Measurements from ENCODE around the gene ZNF135. TPM values are rescaled to one million over a fixed set of nuclear protein-coding genes. Genes with fewer than 3 reads are reported as not detected.
A peak's percentile ranks its signal among the peaks of the same experiment; 100 is the strongest.

ZNF135 gene
- total RNA-seq, 2 donors from 2014 or later = 1.7 to 1.9 TPM

DNA sequence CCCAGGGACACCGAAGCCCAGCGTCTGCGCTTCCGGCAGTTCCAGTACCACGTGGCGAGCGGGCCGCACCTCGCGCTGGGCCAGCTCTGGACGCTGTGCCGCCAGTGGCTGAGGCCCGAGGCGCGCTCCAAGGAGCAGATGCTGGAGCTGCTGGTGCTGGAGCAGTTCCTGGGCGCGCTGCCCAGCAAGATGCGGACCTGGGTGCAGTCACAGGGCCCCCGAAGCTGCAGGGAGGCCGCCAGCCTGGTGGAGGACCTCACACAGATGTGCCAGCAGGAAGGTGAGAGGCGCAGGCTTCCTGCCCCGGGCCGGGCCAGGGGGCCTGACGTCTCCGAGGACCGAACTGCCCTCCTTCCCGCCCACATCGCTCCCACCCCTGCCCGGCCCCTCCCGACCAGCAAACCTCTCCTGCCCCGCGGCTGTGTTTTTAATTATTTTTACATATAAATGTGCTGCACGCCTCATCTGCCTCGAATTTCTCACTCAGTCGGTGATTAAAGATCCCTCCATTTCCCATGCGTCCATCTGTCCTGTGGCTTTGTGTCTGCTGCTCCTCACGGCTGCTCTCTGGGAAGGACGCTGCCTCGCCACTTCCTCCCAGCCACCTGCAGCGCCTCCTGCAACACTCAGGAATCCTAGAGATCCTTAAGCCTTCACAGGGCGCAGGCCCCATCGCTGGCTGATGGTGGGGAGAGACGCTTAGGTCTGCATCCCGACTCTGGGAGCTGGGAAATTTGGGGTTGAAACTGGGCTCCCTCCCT lies 21.0 kb upstream of the ZNF135 start:
- Mint-ChIP-seq H3K4me3 (no peak overlapping the region), H3K4me1 (ENCODE audit: low read depth) (no peaks in the 10 kb centered on the region), H3K27me3 (ENCODE audit: low read depth) (peaks cover 9% of the 10 kb centered on the region), H3K36me3 (ENCODE audit: insufficient read depth in 2 of 2) (peaks cover 22 to 39% of the 10 kb centered on the region in 2 donors), H3K27ac (peak overlapping the region; percentile 69), H3K9me3 (peaks cover 16 to 25% of the 10 kb centered on the region in 2 donors)
- DNase-seq (no peak), ATAC-seq (replicated peaks in 1 of 2) (no peak)

DNA sequence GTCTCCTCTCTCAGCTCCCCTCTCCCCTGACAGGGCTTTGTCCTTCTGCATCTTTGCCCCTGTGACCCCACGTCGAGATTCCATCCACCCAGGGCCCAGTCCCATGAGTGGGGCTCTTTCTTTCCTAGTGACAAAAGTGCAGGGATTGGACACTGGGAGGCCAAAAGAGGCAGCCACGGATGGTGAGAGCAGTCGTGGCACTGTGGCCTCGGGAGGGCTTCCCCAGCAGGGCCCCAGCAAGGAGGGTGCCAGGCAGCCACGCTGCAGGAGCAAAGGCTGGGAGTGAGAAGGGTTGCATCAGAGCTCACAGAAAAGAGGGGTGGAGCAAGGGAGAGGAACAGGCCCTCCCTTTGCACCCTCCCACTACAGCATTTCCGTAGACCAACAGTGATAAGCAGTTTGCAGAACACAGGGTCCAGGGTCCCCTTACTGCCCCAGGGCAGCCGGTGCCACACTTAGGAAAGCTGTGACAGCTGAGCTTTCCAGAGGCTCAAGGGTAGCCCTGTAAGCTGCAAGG lies 20.3 kb upstream of the ZNF135 start:
- Mint-ChIP-seq H3K4me3 (no peak overlapping the region), H3K4me1 (ENCODE audit: low read depth) (no peaks in the 10 kb centered on the region), H3K9me3 (peaks cover 18 to 28% of the 10 kb centered on the region in 2 donors), H3K27ac (no peak overlapping the region), H3K36me3 (ENCODE audit: insufficient read depth in 2 of 2) (peaks cover 22 to 37% of the 10 kb centered on the region in 2 donors), H3K27me3 (ENCODE audit: low read depth) (peaks cover 9% of the 10 kb centered on the region)
- no peak for ATAC-seq (replicated peaks in 1 of 2)
- DNase-seq = no peak

DNA sequence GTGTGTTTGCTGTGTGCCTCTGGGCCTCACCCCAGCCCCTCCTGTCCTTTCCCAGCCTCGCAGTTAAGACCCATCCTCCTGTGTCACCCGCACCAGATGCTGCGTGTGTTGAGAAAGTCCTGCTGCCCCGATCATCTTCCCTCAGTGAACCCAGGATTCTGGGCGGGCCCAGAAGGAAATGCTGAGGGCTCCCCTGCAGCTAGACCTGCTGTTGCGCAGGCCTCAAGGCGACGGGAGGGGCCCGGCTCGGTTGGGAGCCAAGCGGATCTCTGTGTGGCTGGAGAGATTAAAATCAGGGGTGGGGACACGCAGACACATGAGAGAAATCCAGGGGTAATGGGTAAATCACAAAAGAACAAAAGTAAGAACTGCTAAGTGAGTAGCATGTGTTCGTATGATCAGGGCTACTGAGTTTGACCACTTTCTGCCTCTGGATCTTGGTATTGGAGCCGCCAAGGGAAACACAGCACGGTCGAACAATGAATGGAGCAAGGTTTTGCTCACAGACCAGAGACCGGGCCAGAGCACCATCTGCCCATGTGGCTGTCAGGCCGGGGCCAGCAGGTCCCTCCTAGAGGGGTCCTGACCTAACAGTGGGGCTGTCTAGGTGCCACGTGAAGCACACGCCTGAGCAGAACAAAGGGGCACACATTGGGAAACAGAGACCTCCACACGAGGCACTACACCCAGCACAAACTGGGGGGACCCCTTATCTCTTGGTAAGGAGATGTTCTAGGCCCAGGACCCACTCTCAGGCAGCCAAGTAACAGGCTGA lies 18.1 kb upstream of the ZNF135 start:
- Mint-ChIP-seq H3K27ac (no peak overlapping the region), H3K27me3 (ENCODE audit: low read depth) (no peaks in the 10 kb centered on the region), H3K36me3 (ENCODE audit: insufficient read depth in 2 of 2) (peaks cover 18 to 37% of the 10 kb centered on the region in 2 donors), H3K4me3 (no peak overlapping the region), H3K9me3 (peaks cover 11 to 24% of the 10 kb centered on the region in 2 donors), H3K4me1 (ENCODE audit: low read depth) (no peaks in the 10 kb centered on the region)
- DNase-seq (no peak), ATAC-seq (replicated peaks in 1 of 2) (no peak)

DNA sequence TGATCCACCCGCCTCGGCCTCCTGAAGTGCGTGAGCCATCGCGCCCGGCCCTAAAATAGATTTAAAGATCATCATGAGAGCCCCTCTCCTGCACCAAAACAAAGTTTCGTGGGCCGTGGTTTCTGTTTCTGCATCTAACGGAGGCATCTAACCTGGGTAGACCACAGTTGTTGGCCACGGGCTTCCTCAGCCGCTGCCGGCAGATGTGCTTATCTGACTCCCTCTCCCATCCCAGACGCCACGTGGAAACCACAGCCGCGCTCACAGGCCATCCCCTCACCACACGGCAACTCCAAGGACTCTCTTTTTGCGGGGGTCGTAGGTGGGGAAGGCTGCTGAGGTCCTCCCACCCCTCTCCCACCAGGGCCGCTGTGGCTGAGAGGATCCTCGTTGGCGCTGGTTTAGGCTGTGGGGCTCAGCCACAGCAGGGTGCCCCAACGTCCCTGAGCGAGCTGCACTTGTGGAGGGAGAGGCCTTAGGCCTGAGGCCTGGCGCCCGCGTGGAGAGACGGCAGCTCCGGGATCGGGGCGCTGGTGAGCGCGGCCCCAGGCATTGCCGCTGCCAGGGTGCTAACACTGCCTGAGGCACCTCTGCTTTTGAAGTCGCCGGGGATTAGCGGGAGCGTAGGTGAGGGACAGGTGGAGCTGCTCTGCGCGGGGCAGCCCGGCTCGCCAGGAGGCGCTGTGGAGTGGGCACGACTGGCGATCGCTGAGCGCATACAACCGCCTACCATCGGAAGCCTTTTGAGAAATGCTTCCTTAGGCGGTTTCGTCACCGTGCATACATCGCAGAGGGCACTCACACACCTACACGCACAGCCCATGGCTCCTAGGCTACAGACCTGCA lies 16.4 kb upstream of the ZNF135 start:
- peaks cover 21 to 39% of the 10 kb centered on the region in 2 donors for H3K36me3 Mint-ChIP-seq (ENCODE audit: insufficient read depth in 2 of 2)
- H3K9me3 Mint-ChIP-seq = peaks cover 16 to 30% of the 10 kb centered on the region in 2 donors
- H3K27me3 Mint-ChIP-seq (ENCODE audit: low read depth) = no peaks in the 10 kb centered on the region
- no peak overlapping the region for H3K27ac Mint-ChIP-seq
- no peak overlapping the region for H3K4me3 Mint-ChIP-seq
- H3K4me1 Mint-ChIP-seq (ENCODE audit: low read depth) = no peaks in the 10 kb centered on the region
- no peak for DNase-seq
- no peak for ATAC-seq (replicated peaks in 1 of 2)

DNA sequence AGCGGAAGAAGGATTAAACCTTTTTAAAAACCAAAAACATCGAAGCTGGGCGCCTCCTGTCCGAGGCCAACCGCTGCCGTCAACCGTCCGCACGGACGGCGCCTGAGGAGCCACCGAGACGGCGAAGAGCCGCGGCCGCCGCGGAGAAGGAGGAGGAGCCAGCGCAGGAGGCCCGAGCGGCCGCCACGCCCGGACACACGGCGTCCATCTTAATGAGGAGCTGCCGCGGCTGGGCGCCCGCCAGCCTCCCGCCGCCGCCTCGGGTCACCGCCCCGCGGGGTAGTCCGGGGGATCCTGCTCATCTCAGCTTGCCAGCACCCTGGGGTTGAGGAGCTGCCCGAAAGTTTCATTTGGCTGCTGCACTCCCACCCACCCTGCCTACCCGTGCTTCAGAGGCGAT lies 14.7 kb upstream of the ZNF135 start:
- Mint-ChIP-seq H3K36me3 (ENCODE audit: insufficient read depth in 2 of 2) (peaks cover 21 to 42% of the 10 kb centered on the region in 2 donors), H3K27me3 (ENCODE audit: low read depth) (no peaks in the 10 kb centered on the region), H3K4me3 (no peak overlapping the region), H3K4me1 (ENCODE audit: low read depth) (no peaks in the 10 kb centered on the region), H3K9me3 (peaks cover 21 to 27% of the 10 kb centered on the region in 2 donors), H3K27ac (no peak overlapping the region)
- DNase-seq = no peak
- ATAC-seq (replicated peaks in 1 of 2) = no peak

DNA sequence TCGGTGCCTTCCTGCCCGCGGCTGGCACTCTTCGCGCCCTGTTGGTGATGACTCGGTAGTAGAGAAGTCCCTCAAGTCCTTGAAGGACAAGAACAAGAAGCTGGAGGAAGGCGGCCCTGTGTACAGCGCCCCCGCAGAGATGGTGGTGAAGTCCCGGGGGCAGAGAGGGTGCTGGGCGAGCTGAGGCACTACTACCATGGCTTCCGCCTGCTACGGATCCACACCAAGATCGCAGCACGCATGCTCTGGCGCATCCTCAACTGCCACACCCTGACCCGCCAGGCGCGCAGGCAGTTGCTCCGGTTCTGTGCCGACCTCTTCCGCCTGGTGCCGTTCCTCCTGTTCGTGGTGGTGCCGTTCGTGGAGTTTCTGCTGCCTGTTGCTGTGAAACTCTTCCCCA lies 14.2 kb upstream of the ZNF135 start:
- Mint-ChIP-seq H3K27ac (no peak overlapping the region), H3K4me3 (no peak overlapping the region), H3K4me1 (ENCODE audit: low read depth) (no peaks in the 10 kb centered on the region), H3K9me3 (peaks cover 24 to 30% of the 10 kb centered on the region in 2 donors), H3K27me3 (ENCODE audit: low read depth) (no peaks in the 10 kb centered on the region), H3K36me3 (ENCODE audit: insufficient read depth in 2 of 2) (peaks cover 21 to 46% of the 10 kb centered on the region in 2 donors)
- DNase-seq = no peak
- ATAC-seq (replicated peaks in 1 of 2) = no peak

DNA sequence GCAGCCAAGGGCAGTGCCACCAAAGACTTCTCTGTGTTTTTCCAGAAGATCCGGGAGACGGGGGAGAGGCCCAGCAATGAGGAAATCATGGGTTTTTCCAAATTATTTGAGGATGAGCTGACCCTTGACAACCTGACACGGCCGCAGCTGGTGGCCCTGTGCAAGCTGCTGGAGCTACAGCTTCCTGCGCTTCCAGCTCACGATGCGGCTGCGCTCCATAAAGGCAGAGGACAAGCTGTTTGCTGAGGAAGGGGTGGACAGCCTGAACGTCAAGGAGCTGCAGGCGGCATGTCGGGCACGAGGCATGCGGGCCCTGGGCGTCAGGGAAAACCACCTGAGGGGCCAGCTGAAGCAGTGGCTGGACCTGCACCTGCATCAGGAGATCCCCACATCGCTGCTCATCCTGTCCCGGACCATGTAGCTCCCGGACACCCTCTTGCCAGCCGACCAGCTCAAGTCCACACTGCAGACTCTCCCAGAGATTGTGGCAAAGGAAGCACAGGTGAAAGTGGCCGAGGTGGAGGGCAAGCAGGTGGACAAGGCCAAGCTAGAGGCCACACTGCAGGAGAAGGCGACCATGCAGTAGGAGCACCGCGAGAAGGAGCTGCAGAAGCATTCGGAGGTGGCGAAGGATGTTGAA lies 13.6 kb upstream of the ZNF135 start:
- DNase-seq = no peak
- Mint-ChIP-seq H3K4me3 (no peak overlapping the region), H3K36me3 (ENCODE audit: insufficient read depth in 2 of 2) (peaks cover 21 to 46% of the 10 kb centered on the region in 2 donors), H3K9me3 (peaks cover 24 to 30% of the 10 kb centered on the region in 2 donors), H3K4me1 (ENCODE audit: low read depth) (no peaks in the 10 kb centered on the region), H3K27me3 (ENCODE audit: low read depth) (no peaks in the 10 kb centered on the region), H3K27ac (no peak overlapping the region)
- ATAC-seq (replicated peaks in 1 of 2) = no peak

DNA sequence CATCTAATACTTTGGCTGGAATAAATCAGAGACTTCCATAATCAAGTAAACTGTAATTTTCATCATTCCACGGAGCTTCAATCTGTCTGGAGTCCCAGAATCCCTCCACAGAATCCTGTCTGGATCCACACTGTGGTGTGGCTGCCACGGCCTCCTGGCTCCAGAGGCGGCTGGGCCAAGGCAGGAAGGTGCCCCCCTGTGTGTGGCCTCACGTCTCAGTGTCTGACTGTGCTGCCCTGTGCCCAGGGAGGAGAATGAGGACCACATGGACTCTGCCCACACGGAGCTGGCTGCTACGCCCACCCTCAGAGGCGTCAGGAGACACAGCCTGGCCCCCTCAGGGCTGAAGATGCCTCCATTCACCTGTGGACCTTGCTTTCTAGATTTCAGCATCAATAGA lies 12.2 kb upstream of the ZNF135 start:
- Mint-ChIP-seq H3K27ac (no peak overlapping the region), H3K4me3 (no peak overlapping the region), H3K4me1 (ENCODE audit: low read depth) (no peaks in the 10 kb centered on the region), H3K9me3 (peaks cover 19 to 30% of the 10 kb centered on the region in 2 donors), H3K36me3 (ENCODE audit: insufficient read depth in 2 of 2) (peaks cover 19 to 44% of the 10 kb centered on the region in 2 donors), H3K27me3 (ENCODE audit: low read depth) (no peaks in the 10 kb centered on the region)
- DNase-seq = no peak
- no peak for ATAC-seq (replicated peaks in 1 of 2)

DNA sequence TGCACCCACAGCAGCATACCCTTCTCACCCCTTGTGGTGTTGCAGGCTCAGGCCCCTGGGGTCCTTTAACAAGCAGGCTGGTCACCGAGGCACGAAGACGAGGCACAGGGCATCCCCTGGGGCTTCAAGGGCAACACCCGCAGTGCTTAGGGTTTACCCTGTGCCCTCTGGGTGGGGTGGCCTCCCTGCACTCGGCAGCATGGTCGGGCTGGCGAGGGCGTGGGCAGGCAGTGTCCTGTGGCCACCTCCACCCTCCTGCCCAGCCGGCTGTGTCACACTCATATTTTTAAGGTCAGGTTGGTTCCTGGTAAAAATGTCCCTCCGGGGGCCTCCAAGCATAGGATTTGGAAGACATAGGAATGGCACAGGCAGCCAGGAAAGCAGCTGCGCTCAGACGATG lies 11.4 kb upstream of the ZNF135 start:
- DNase-seq (no peak), ATAC-seq (replicated peaks in 1 of 2) (no peak)
- Mint-ChIP-seq H3K4me3 (no peak overlapping the region), H3K27ac (no peak overlapping the region), H3K36me3 (ENCODE audit: insufficient read depth in 2 of 2) (peaks cover 18 to 43% of the 10 kb centered on the region in 2 donors), H3K9me3 (peaks cover 19 to 29% of the 10 kb centered on the region in 2 donors), H3K27me3 (ENCODE audit: low read depth) (no peaks in the 10 kb centered on the region), H3K4me1 (ENCODE audit: low read depth) (no peaks in the 10 kb centered on the region)

DNA sequence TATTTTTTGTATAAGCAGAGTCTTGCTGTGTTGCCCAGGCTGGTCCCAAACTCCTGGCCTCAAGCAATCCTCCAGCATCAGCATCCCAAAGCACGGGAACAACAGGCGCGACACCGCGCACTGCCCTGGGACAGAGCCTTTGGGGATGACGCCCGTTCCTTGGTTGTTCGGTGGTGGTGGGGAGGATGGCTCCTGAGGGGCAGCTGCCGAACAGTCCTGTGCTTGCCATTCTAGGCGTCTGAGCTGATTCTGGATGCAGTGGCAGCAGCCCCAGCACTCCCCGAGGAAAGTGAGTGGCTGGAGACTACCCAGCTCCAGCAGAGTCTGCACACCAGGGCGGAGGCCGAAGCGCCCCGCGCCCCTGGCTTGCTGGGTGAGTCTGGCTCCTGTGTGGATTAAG lies 6.8 kb upstream of the ZNF135 start:
- H3K36me3 Mint-ChIP-seq (ENCODE audit: insufficient read depth in 2 of 2) = peaks cover 16 to 41% of the 10 kb centered on the region in 2 donors
- peaks cover 11% of the 10 kb centered on the region for H3K27me3 Mint-ChIP-seq (ENCODE audit: low read depth)
- H3K9me3 Mint-ChIP-seq = peaks cover 18 to 29% of the 10 kb centered on the region in 2 donors
- no peak overlapping the region for H3K4me3 Mint-ChIP-seq
- H3K4me1 Mint-ChIP-seq (ENCODE audit: low read depth) = no peaks in the 10 kb centered on the region
- H3K27ac Mint-ChIP-seq = no peak overlapping the region
- no peak for ATAC-seq (replicated peaks in 1 of 2)
- no peak for DNase-seq

DNA sequence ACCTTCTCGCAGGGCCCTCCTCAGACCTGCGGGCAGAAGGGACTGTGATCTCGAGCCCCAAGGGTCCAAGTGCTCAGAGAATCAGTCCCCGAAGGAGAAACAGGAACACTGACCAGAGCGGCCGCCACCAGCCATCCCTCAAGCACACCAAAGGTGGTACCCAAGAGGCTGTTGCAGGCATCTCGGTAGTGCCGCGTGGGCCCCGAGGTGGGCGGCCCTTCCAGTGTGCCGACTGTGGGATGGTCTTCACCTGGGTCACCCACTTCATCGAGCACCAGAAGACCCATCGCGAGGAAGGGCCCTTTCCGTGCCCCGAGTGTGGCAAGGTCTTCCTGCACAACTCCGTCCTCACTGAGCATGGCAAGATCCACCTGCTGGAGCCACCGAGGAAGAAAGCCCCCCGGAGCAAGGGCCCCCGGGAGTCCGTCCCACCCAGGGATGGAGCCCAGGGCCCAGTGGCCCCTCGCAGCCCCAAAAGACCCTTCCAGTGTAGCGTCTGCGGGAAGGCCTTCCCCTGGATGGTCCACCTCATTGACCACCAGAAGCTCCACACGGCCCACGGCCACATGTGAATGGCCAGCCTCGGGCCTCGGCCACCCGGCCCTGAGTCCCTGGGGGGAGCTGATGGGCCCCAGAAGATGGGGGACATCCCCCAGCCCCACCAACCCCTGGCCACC lies 5.5 kb upstream of the ZNF135 start:
- H3K27ac Mint-ChIP-seq = no peak overlapping the region
- peaks cover 2% of the 10 kb centered on the region for H3K4me1 Mint-ChIP-seq (ENCODE audit: low read depth)
- no peak overlapping the region for H3K4me3 Mint-ChIP-seq
- peaks cover 11% of the 10 kb centered on the region for H3K27me3 Mint-ChIP-seq (ENCODE audit: low read depth)
- DNase-seq (no peak), ATAC-seq (replicated peaks in 1 of 2) (no peak)
- peaks cover 18 to 31% of the 10 kb centered on the region in 2 donors for H3K9me3 Mint-ChIP-seq
- H3K36me3 Mint-ChIP-seq (ENCODE audit: insufficient read depth in 2 of 2) = peaks cover 18 to 41% of the 10 kb centered on the region in 2 donors
